ENCODE results near the gene ATOX1. TPM values are rescaled to one million over a fixed set of nuclear protein-coding genes. Genes with fewer than 3 reads are reported as not detected.
"Not testable (repeated sequence)": the region's sequence is repeated elsewhere in the genome, so short reads cannot be mapped to it uniquely, and the experiment has no call there.

The ATOX1 gene
- total RNA-seq, 1 experiment from 2014 or later, result 202 TPM

DNA sequence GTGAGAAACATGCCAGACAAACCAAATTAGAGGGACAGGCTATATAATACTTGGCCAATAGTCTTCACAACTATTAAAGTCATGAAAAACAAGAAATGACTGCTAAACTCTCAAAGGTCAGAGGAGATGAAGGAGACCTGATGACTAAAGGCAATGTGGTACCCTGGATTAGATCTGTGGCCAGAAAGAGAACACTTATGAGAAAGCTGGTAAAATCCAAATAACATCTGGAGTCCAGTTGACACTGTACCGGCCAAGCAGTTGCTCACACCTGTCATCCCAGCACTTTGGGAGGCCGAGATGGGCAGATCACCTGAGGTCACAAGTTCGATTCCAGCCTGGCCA lies 24.4 kb downstream of the ATOX1 start:
- H3K9me3 ChIP-seq (ENCODE audit: control insufficient read depth, insufficient read depth, low read depth, low read length), result no peaks in the 10 kb centered on the region
- in situ Hi-C loops (cut with HindIII; ENCODE audit: low pct_unique_long_range_greater_than_20kb, low sequenced_read_pairs) (no loop called here), intact Hi-C loops (cut with micrococcal nuclease; ENCODE audit: unreplicated experiment) (no loop called here)
- H3K4me3 ChIP-seq (ENCODE audit: low read depth in 2 of 2, low read length in 2 of 2), result no peak overlapping the region
- peak overlapping the region; percentile 17; the same call in 1 of the 2 replicates for H3K27ac ChIP-seq (ENCODE audit: low read length)
- no peak for ATAC-seq
- no peaks in the 10 kb centered on the region for H3K36me3 ChIP-seq (ENCODE audit: control insufficient read depth, insufficient read depth, low read length)
- BruUV-seq (replicated peaks), result no TSS peak
- TF ChIP-seq POLR2AphosphoS5 (IDR thresholded peaks at IDR 0.05; ENCODE audit: low read depth, low read length), result no peak
- ChIA-PET CTCF (no interaction called here), POLR2A (no interaction called here)
- no peak for DNase-seq (ENCODE audit: low read depth, low spot score)
- no peaks in the 10 kb centered on the region for H3K27me3 ChIP-seq (ENCODE audit: control insufficient read depth, insufficient read depth, low read length)
- 0 out of 2 replicates have a peak, but pooled peaks cover 3% of the 10 kb centered on the region for H3K4me1 ChIP-seq (ENCODE audit: control insufficient read depth, insufficient read depth, low read length)

- TF ChIP-seq SIN3A (IDR thresholded peaks at IDR 0.05; ENCODE audit: borderline replicate concordance, insufficient read depth, low read depth, low read length) (no peak), POLR2AphosphoS5 (IDR thresholded peaks at IDR 0.05; ENCODE audit: low read depth, low read length) (no peak)
- ATAC-seq (no peak), DNase-seq (ENCODE audit: low read depth, low spot score) (no peak)
- Histone ChIP-seq H3K36me3 (ENCODE audit: control insufficient read depth, insufficient read depth, low read length) (no peaks in the 10 kb centered on the region), H3K27me3 (ENCODE audit: control insufficient read depth, insufficient read depth, low read length) (no peaks in the 10 kb centered on the region), H3K27ac (ENCODE audit: low read length) (peak overlapping the region; percentile 30; the same call in 1 of the 2 replicates), H3K4me3 (ENCODE audit: low read depth in 2 of 2, low read length in 2 of 2) (no peak overlapping the region), H3K9me3 (ENCODE audit: control insufficient read depth, insufficient read depth, low read depth, low read length) (no peaks in the 10 kb centered on the region), H3K4me1 (ENCODE audit: control insufficient read depth, insufficient read depth, low read length) (0 out of 2 replicates have a peak, but pooled peaks cover 2% of the 10 kb centered on the region)
- POLR2A ChIA-PET, result no interaction called here
- CTCF ChIA-PET, result no interaction called here
- BruUV-seq (replicated peaks), result no TSS peak
- intact Hi-C loops (cut with micrococcal nuclease; ENCODE audit: unreplicated experiment), result no loop called here
- in situ Hi-C loops (cut with HindIII; ENCODE audit: low pct_unique_long_range_greater_than_20kb, low sequenced_read_pairs), result no loop called here
Observed at GRCh38 chr5:151733358-151734063, 24.9 kb downstream of the ATOX1 start.

DNA sequence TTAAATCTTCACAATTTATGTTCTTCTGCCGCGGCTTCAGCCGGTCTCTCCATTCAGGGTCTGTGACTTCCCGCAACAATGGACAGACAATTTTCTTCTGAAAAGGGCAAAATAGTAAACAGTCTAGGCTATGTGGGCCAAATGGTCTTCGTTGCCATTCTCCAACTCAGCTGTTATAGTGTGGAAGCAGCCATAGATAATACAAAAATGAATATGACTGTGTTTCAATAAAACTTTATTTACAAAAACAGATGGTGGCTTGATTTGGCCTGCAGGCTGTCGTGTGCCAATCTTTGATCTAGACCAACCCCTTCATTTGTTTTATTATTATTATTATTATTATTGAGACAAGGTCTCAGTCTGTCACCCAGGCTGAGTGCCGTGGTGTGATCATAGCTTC lies 28.1 kb downstream of the ATOX1 start:
- no peak overlapping the region for H3K4me3 ChIP-seq (ENCODE audit: low read depth in 2 of 2, low read length in 2 of 2)
- no peak for DNase-seq (ENCODE audit: low read depth, low spot score)
- ChIA-PET CTCF (no interaction called here), POLR2A (no interaction called here)
- intact Hi-C loops (cut with micrococcal nuclease; ENCODE audit: unreplicated experiment), result no loop called here
- H3K4me1 ChIP-seq (ENCODE audit: control insufficient read depth, insufficient read depth, low read length), result no peaks in the 10 kb centered on the region
- no peaks in the 10 kb centered on the region for H3K9me3 ChIP-seq (ENCODE audit: control insufficient read depth, insufficient read depth, low read depth, low read length)
- H3K36me3 ChIP-seq (ENCODE audit: control insufficient read depth, insufficient read depth, low read length), result no peaks in the 10 kb centered on the region
- ATAC-seq, result no peak
- in situ Hi-C loops (cut with HindIII; ENCODE audit: low pct_unique_long_range_greater_than_20kb, low sequenced_read_pairs), result no loop called here
- no peaks in the 10 kb centered on the region for H3K27me3 ChIP-seq (ENCODE audit: control insufficient read depth, insufficient read depth, low read length)
- TF ChIP-seq POLR2AphosphoS5 (IDR thresholded peaks at IDR 0.05; ENCODE audit: low read depth, low read length) (no peak), SIN3A (IDR thresholded peaks at IDR 0.05; ENCODE audit: borderline replicate concordance, insufficient read depth, low read depth, low read length) (no peak), TCF7L2 (IDR thresholded peaks at IDR 0.05; ENCODE audit: low read depth, low read length) (no peak)
- TF ChIP-seq, protein P1, sequence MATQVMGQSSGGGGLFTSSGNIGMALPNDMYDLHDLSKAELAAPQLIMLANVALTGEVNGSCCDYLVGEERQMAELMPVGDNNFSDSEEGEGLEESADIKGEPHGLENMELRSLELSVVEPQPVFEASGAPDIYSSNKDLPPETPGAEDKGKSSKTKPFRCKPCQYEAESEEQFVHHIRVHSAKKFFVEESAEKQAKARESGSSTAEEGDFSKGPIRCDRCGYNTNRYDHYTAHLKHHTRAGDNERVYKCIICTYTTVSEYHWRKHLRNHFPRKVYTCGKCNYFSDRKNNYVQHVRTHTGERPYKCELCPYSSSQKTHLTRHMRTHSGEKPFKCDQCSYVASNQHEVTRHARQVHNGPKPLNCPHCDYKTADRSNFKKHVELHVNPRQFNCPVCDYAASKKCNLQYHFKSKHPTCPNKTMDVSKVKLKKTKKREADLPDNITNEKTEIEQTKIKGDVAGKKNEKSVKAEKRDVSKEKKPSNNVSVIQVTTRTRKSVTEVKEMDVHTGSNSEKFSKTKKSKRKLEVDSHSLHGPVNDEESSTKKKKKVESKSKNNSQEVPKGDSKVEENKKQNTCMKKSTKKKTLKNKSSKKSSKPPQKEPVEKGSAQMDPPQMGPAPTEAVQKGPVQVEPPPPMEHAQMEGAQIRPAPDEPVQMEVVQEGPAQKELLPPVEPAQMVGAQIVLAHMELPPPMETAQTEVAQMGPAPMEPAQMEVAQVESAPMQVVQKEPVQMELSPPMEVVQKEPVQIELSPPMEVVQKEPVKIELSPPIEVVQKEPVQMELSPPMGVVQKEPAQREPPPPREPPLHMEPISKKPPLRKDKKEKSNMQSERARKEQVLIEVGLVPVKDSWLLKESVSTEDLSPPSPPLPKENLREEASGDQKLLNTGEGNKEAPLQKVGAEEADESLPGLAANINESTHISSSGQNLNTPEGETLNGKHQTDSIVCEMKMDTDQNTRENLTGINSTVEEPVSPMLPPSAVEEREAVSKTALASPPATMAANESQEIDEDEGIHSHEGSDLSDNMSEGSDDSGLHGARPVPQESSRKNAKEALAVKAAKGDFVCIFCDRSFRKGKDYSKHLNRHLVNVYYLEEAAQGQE (IDR thresholded peaks at IDR 0.05; ENCODE audit: insufficient read depth in 1 of 2, low read depth in 2 of 2, low read length in 1 of 2), result no peak
- TF ChIP-seq, protein P2, sequence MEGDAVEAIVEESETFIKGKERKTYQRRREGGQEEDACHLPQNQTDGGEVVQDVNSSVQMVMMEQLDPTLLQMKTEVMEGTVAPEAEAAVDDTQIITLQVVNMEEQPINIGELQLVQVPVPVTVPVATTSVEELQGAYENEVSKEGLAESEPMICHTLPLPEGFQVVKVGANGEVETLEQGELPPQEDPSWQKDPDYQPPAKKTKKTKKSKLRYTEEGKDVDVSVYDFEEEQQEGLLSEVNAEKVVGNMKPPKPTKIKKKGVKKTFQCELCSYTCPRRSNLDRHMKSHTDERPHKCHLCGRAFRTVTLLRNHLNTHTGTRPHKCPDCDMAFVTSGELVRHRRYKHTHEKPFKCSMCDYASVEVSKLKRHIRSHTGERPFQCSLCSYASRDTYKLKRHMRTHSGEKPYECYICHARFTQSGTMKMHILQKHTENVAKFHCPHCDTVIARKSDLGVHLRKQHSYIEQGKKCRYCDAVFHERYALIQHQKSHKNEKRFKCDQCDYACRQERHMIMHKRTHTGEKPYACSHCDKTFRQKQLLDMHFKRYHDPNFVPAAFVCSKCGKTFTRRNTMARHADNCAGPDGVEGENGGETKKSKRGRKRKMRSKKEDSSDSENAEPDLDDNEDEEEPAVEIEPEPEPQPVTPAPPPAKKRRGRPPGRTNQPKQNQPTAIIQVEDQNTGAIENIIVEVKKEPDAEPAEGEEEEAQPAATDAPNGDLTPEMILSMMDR (IDR thresholded peaks at IDR 0.05), result no peak
- H3K27ac ChIP-seq (ENCODE audit: low read length), result no peak overlapping the region
- BruUV-seq (replicated peaks), result no TSS peak

GRCh38 chr5:151729597-151729996 lies 28.8 kb downstream of the ATOX1 start:
- in situ Hi-C loops (cut with HindIII; ENCODE audit: low pct_unique_long_range_greater_than_20kb, low sequenced_read_pairs); POLR2A ChIA-PET; H3K9me3 ChIP-seq (ENCODE audit: control insufficient read depth, insufficient read depth, low read depth, low read length); ATAC-seq; H3K36me3 ChIP-seq (ENCODE audit: control insufficient read depth, insufficient read depth, low read length); DNase-seq (ENCODE audit: low read depth, low spot score); BruUV-seq (replicated peaks); intact Hi-C loops (cut with micrococcal nuclease; ENCODE audit: unreplicated experiment); H3K27me3 ChIP-seq (ENCODE audit: control insufficient read depth, insufficient read depth, low read length); H3K4me1 ChIP-seq (ENCODE audit: control insufficient read depth, insufficient read depth, low read length); H3K4me3 ChIP-seq (ENCODE audit: low read depth in 2 of 2, low read length in 2 of 2); CTCF ChIA-PET; H3K27ac ChIP-seq (ENCODE audit: low read length): not testable (repeated sequence)
